HG03521 (cell line): Measurements from ENCODE around the gene GPS2.

Experiments
- ATAC-seq: cut with Tn5 transposase; IDR thresholded peaks from one replicate; pipeline ENCODE4 v1.9.1; 2021; ENCODE audit warnings: mild to moderate bottlenecking, moderate library complexity; ENCODE audit not compliant: unreplicated experiment

Gene GPS2

DNA sequence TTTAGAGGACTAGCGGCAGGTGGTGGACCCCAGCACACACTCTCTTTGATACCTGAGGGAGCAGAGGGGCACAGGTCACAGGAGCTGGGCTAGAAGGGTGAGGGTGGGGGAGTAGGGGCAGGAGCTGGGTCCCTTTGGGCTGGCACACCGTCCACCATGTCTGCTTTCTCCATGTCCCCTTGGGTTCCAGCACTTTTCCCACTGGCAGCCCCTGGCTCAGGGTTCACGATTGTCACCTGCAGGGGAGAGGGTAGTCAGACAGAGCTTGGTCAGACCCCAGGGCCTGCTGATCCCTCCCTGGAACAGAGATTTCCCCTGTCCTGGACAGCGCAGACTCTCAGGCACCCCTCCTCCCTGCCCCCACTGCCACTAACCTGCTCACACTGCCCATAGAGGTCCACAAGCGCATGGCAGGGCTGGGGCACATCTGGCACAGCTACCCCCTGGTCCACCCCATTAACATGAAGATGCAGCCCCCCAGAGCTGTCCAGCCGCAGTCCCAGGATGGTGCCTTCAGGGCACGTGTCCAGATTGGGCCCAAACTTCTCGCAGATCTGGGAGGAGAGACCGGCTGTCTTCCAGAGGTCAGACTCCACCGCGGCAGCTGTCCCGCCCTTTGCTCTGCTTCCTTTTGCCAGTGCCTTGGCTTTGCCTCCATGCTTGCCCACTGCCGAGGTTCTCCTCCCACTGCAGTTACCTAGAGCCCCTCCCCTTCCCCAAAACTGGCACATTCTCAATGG lies 3.1 kb upstream of the GPS2 start:
- no peak for ATAC-seq

DNA sequence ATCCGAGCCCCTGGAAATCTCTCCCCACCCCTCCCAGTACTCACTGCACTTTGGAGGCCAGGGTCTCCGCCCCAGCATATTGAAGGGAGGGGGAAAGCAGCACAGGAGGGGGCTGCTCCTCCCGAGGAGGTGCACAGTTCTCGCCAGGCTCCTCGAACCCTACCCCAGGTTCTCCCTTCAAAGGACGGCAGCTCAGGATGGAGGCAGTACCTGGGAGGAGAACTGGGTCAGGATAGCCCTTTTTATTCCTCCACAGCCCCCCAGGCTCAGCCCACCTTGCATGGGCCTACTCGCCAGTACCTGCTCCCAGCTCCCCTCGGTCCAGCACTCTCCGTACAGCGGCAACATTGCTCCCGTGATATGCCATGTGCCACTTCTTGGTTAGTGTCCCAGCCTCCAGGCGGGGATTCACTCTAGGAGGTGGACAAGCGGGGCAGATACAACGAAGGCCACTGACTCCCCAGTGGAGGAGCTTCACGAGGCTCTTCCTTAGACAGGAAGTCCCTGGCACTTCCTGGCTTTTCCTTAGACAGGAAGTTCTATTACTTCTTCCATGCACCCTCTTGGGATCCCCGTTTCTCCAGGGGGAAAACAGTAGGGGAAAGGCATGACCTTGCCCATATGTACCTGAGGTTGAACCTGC lies 2.1 kb upstream of the GPS2 start:
- no peak for ATAC-seq

DNA sequence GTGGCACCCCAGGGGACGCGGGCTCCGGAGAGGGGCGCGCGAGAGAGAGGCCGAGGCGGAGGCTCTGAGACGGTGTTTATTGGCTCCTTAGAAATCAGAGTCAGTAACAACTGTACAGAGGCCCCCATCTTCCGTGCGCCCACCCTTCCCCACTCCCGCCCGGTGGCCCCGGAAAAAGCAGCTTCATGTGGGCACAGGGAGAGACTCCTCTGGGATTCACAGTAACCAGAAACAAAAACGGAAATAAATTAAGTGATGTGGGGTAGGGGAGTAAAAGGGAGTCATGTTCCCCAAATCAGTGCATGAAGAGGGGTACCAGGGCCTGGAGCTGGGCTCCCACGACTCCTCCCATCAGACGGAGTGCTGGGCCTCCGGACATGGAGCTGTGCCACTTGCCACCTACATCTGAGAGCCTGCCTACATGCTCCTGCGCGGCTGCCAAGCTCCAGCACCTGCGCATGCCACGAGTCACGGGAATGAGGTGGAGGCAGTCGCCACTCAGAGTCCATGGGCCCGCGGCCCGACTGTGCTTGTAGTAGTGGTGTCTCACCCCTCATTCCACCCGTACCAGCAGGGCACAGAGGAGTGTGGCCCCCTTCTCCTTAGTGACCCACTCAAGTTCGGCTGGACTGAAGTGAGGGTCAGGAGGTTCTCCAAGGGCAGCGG lies 543 bp upstream of the GPS2 start:
- no peak for ATAC-seq

DNA sequence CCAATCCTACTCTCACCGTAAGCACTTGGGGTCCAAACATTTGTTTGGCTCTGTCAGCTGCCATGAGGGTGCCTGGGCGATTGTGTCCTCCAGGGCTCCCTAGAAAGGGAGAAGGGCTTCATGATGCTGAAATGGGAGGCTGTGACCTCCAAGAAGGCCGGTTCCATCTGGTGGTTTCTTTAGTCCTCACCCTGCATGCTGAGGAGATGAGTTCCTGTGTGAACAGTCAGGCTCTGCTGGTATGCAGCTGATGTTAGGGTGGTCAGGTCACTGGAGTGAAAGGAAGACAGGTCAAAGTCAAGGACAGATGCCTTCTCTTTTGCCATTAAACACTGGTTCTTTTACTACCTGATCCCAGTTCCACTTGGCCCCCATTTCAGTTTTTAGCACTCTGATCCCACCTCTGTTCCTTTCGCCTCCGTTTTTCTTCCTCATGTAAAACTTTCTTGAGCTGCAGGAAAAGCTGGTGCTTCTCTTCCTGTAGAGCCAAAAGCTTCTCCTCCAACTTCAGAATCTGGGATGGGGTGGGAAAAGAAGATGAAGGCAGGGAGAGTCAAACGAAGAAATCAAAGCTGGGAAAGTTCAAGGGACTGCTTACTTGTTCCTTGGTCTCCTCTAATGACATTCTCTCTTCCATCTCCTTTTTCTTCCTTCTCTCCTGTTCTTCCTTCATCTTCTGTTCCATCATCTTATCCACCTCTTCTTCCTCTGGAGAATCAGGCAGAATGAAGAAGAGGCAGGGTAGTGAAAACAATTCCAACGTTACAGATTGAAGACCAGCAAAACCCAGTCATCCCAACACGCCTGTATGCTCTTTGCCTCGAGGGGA lies 1.1 kb downstream of the GPS2 start:
- no peak for ATAC-seq

DNA sequence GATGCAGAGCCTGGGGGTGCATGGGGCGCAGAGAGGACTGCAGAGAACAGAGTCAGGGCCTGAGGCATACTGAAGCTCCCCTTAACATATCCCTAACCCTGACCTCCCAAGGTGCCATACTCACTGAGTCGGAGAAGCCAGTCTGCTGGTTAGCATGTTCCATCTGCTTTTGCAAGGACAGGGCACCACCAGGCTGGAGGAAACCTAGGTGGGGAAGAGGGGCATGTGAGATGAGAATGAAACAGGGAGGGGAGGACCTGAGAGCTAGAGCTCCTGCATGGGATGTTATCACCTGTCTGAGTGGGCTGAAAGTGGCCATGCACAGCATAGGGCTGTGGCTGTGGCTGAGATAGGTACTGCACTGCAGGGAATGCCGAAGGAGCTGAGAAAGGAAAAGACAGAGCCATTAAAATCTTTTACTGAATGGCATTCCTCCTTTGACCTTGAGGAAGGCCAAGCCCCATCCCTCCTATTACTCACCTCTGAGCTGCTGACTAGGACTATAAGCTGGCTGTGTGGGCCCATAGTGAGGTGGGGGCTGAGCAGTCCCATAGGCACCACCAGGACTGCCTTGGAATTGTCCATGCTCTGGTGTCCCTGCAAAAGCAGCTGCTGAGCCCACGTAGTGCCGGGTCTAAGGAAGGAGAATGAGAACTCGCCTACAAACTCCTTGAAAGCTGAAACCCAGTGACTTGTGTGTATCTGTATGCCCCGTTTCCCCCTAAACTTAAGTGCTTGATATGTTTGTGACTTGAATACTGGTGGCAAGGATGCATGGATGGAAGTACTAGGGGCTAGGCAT lies 1.9 kb downstream of the GPS2 start:
- no peak for ATAC-seq

DNA sequence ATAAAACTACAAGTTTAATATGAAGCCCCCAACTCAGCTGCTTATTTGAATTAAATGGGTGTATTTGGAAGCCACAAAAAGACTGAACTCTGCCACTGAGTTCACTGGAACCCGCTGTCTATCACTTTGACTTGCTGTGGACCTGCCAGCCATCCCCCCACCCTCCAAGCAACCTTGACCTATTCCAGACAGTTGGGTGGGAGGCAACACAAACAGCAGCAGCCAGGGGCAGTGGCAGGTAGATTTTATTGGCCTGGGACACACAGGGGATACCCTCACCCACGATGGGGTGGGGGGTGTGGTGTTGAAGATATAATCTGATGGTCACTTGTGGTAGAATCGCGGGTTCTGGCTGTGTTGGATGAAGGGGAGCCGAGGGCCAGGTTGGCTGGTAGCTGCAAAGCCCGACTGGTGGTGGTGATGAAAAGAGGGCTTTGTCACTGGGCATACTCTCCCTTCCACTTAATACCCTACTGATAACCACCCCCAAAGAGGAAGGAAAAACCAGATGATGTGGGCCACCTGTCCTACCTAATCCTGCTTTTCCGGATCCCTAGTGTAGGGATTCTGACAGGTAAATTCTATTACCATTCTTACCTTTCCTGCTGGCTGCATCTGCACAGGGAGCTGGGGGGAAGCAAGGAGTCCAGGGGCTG lies 2.6 kb downstream of the GPS2 start:
- no peak for ATAC-seq

DNA sequence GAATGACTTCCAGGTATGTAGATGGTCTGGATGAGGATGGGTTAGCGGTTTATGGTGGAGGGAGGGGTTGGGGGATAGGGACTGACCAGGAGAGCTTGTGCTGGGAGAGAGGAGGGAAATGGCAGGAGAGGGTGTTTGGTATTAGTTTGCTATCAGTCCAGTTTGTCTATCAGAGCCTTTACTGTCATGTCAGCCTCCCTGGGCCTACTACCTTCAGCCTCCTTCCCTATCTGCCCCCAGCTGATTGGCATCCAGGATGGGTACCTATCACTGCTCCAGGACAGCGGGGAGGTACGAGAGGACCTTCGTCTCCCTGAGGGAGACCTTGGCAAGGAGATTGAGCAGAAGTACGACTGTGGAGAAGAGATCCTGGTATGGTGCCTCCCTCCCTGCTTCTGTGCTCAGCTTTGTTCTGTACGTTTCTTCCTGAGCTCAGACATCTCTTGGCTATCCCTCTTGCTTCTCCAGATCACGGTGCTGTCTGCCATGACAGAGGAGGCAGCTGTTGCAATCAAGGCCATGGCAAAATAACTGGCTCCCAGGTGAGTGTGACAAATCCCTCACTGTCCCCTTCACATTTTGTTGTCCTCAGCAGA lies 4.0 kb downstream of the GPS2 start:
- no peak for ATAC-seq

DNA sequence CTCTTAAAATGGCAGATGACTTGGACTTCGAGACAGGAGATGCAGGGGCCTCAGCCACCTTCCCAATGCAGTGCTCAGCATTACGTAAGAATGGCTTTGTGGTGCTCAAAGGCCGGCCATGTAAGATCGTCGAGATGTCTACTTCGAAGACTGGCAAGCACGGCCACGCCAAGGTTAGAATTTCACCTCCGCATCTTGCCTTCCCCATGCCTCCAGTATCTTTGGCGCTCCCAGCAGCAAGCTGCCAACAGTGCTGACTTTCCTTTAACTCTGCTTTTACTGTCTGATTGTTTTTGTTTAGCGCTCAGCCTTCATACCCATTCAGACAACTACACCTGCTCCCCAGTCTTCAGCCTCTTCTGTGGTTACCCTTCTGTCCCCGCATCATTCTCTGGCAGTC lies 5.5 kb downstream of the GPS2 start:
- ATAC-seq: no peak

DNA sequence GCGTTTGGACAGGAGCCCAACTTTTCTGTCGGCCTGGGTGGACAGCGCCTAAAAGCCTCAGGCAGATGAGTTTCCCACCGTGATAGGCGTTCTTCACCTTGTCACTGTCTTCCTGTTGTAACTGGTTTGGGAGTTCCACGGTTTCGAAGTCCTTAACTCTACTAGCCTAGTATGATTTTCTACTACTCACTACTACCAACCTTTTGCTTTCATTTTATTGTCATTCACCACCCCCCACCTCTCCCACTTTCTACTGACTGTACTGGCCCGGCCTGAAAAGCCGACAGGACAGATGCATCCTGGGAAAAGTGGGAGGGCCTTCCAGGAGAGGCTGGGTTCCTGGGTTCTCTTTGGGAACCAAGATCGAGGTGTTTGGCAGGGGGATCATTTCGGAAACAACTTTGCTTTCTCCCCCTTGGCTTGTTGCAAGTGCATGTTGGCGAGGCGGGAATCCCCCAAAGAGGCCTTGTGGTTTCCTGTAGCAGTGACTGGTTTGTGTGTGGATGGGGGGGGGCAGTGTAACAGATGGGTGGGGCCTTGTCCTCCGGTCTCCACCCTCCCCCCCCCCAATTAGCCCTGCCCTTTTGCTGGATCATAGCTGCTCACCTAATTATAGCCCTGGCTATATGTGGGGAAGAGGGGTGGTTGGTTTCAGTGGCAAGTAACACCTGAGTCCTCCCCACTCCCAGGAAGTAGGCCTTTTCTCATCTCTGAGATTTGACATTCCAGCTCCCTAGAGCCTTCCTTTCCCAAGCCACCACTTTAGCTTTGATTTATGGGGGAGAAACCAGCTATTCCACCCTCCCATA lies 6.3 kb downstream of the GPS2 start:
- no peak for ATAC-seq

DNA sequence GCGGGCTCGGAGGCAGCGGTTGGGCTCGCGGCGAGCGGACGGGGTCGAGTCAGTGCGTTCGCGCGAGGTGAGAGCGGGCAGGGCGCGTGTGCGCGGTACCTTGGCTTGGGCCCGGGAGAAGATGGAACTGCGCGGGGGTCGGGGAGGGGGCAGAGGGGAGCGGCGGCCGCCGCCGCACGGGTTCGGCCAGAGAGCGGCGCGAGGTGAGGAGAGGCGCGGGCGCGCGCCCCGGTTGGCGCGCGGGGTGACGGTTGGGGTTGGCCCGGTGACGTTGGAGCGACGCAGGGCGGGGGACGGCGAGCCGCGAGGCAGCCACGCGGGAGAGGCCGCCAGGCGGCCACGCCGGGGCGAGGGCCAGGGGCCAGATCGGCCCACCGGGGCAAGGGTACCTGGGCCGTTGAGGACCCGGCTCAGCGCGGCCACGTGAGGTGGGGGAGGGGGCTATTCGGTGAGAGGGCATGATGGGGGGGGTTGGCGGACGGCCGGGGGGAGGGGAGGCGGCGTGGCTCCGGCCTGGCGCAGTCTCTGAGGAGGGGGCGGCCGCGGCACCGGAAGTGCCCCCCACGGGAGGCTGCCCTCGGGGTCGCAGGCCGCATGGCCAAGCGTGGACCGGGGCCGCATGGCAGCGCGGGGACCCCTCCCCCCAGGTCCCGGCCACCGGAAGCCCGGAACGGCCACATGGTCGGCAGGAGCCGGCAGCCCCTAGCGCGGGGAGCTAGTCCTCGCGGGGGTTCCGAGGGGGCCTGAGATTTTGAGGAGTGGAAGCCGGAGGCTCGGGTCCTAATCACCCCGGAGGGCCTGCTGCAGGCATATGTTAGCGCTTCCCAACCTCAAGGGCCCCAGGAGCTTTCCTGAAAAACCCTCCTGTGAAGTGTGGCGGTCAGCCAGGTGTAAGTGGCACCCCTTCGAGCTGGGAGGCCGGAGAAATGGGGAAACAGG lies 7.2 kb downstream of the GPS2 start:
- peak; percentile 3 for ATAC-seq

DNA sequence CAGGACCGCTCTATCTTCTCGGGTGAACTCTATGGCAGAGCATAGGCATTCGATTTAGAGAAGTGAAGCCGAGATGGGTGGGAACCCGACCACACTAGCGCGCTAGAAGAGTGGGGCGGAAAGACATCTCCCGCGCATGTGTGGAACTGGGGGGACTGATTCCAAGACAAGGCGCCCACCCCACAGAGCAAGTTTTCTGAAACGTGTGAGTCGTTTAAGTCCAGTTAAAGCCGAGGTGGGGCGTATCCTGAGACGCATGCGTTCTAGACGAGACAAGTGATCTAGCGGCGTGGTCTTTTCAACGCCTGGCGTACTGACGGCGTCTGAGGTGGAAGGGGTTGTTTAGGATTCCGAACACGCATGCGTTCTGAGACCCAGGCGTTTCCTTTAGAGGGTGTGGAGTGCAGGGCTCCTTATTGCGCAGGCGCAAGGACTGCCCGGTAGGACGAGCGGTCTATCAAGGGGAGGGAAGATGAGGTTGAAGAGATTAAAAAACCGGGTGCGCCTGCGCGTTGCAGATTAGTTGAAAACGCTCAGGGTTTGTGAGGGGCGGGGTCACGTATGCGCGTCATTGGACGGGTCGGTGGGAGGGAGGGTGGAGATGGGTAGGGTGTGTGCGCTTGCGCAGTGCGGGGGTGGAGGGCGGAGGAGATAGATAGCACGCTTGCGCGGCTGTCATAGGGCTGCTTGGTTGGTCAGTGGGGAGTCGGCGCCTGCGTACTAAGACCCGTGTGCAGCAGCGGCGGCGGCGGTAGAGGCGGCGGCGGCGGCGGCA lies 8.1 kb downstream of the GPS2 start, which contains the start of gene EIF5A:
EIF5A (plus strand) TSS at position 718 of the 775 bp plus-strand sequence. CDS start 2,008 bp downstream, outside the sequence.
- ATAC-seq: peak; percentile 69

DNA sequence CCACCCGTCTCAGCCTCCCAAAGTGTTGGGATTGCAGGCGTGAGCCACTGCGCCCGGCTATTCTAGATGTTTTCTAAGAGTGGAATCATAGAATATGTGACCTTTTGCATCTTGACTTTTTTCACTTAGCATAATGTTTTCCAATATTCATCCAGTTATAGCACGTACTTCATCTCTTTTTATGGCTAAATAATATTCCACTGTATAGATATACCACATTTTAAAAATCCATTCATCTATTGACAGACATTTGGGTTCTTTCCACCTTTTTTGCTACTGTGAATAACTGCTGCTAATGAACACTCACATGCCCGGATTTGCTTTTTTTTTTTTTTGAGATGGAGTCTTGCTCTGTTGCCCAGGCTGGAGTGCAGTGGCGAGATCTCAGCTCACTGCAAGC lies 11.0 kb downstream of the GPS2 start:
- ATAC-seq: no peak

DNA sequence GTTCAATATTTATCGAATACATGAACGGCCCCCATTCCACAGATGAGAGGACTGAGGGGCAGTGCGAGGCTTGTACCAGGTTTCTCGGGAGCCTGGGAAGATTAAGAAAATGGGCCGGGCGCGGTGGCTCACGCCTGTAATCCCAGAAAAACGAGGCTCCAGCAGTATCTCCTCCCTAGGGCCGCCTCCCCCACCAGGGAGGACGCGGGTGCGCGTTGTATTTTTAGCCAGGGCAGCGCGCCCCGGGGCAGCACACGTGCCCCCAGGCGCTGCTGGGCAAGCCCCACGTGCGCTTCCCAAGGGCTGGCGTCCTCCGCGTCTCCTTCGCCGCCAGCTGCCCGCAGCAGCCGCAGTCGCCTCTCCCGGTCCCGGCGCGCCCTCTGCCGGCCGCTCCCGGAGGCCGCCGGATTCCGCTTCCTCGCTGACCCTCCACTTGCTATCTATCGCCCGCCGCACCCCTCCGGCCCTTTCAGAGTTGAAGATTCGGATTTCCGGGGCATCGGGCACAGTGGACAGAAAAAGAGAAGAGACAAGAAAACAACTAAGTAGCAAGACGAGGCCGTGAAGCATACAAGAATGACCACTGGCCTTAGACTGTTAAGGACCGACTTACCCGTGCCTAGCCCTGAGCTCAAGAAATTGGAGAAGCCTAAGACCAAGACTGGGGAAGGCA lies 18.8 kb downstream of the GPS2 start:
- ATAC-seq: no peak

DNA sequence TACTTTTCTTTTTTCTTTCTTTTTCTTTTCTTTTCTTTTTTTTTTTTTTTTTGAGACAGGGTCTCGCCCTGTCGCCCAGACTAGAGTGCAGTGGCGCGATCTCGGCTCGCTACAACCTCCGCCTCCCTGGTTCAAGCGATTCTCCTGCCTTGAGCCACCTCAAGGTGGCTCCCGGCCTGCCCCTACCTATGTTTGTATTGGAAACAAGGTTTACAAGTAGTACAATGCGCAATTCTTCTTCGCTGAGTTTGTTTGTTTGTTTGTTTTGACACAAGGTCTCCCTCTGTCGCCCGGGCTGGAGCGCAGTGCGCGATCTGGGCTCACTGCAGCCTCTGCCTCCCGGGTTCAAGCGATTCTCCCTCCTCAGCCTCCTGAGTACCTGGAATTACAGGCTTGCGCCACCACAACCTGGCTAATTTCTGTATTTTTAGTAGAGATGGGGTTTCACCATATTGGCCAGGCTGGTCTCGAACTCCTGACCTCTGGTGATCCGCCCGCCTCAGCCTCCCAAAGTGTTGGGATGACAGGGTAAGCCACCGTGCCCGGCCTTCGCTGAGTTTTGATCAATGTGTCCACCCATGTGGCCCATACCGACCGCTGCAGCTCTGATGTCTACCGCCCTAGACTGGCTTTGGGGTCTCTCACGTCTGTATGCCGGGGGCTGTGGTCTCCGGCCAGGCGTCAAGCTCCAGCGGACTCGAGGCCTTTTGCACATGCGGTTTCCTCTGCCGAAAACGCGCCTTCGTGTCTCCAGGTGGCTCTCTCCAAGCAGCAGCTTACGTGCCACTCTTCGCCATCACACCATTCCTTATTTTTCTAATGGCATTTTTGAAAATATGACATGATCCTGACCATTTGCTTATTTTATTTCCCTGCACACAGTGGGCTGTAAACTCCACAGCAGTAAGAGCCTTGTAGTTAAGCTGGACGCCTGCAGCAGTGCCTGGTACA lies 19.7 kb downstream of the GPS2 start:
- ATAC-seq: no peak

DNA sequence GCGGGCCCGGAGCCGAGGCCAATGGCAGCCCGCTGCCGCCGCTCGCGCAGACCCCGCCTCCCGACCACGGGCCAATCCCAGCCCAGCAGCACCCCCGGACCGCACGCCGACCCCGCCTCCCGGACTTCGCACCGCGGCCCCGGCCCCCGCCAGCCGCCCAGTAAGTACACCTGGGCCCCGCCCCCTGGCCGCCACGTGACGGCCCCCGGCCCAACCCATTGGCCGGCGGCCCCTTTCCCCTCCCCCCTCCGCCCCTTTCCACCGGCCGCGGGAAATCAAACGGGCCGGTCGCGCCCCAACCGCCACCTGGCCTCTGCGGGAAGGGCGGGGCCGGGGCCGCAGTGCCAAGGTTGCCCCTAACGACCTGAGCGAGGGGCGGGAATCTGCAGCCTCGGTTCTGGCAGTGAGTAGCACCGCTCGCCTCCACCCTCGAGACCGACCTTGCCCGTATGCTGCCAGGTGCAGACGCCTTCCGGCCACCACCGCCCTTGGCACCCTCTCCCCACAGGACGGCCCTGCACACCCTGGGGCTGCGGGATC lies 20.5 kb downstream of the GPS2 start, which contains the start of gene YBX2:
YBX2 (minus strand) TSS at position 26 of the 540 bp plus-strand sequence. CDS start 139 bp downstream, outside the sequence.
- peak; percentile 54 for ATAC-seq
